Germinal center (tissue), 1 donor: Measurements from ENCODE around the gene F13A1.
"Not testable (repeated sequence)": the region's sequence is repeated elsewhere in the genome, so short reads cannot be mapped to it uniquely, and the experiment has no call there.

Source experiments
- DNase-seq: peaks from one replicate; pipeline ENCODE4 v3.0.0; 2012; ENCODE audit warnings: mixed read lengths, low spot score

The F13A1 gene

GRCh38 chr6:6317825-6318733, 2.4 kb downstream of the F13A1 start:
- DNase-seq, result no peak

DNA sequence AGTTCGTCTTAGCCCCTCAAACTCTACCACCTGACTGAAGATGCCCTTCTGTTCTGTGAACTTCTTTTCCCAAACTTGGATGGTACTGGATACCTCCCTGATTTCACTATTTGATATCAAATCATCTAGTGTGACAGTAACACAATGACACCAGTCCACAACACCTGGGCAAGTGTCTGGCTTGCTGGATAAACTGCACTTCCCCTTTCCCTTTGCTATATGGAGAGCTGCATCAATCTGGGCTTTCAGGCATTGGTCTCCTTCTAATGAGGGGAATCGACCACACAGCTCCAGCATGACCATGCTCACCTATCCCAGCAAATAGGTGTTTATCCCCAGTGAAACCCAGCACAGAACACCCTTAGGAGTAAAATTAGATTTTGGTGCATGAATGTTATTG, 3.1 kb downstream of the F13A1 start:
- no peak for DNase-seq

DNA sequence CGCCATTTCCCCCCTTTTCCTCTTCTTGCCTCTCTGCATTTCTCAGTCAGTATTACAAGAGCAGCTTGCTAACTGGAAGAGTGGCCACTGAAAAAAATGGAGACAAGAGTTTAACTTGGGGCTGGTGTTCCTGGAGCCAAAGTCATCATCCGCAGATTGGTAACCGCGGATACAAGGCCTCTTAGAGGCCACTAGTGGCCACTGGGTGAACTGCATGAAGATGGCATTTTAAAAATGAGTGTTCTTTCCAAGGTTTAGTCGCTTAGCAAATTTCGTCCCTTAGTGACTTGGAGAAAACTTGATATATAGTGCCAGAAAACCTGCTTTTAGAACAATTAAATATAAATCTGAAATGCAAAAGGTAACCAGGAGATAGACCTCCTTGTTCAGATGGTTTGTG, 4.8 kb downstream of the F13A1 start:
- DNase-seq, result peak; percentile 36

GRCh38 chr6:6314596-6314995, 5.9 kb downstream of the F13A1 start:
- DNase-seq, result no peak

DNA sequence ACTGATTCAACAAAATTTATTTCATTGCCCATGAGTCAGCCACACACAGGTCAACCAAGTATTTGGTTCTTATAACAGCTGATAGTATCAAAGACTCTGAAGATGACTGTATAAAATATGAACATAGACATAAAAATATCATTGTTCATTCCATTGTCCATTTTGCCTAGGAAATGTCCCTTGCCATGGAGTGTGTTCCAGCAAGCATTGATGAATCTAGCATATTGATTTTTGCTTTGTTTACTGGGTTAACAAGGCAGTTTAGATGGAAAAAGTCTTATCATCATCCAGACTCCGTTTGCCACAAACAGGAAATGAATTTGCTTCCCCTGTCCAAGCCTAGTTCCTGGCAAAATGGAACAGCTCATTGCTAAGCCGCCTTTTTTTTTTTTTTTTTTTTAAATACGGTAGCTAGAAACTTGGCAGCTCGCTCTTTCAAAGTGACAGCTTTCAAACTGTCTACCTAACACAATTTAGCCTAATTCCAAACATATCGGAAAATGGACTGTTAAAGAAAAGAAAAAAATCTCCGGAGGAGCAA, 7.5 kb downstream of the F13A1 start:
- DNase-seq, result no peak

DNA sequence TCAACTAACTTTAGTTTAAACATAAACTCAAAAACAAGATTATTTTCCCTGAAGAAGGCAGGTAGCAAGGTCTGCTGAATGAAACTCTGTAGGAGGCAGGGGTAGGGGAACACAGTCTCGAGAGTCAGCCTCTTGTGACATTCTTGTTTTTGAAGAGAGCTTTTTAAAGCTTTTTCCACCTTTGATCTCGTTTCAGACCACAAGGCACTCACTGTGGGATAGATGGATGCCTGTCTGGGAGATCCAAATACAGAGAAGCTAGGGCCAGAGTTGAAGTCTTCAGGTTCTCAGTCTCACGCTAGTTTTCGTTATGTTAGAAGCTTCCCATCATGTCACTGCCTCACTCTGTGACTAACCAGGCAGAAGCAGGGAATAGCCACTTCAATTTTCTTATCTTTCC, 14.9 kb downstream of the F13A1 start:
- no peak for DNase-seq

- DNase-seq, result not testable (repeated sequence)
These were observed 20.1 kb downstream of the F13A1 start for GRCh38 chr6:6300383-6300782.

- DNase-seq, result no peak
These were observed 27.1 kb downstream of the F13A1 start for GRCh38 chr6:6293317-6293716.

- no peak for DNase-seq
These were observed 33.0 kb downstream of the F13A1 start for GRCh38 chr6:6287415-6287814.

DNA sequence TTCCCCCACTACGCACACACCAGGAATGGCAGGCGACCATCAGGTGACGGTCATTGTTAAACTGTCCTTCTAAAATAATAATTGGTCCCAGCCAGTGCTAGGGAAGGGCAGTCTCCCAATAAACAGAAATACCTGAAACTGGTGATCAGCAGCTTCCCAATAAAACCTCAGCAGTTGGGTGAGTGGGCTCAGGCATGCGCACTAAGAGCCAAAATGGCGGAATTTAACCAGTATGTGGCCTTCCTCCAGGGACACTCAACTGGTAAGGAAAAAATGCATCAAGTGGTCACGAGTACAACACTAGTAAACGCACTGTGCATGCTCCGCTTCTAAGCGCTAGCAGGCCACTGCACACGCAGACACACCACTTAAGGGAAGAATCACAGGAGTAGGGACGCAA, 34.8 kb downstream of the F13A1 start:
- no peak for DNase-seq

- peak; percentile 35 for DNase-seq
These were observed 36.1 kb downstream of the F13A1 start for GRCh38 chr6:6284221-6284966.

DNA sequence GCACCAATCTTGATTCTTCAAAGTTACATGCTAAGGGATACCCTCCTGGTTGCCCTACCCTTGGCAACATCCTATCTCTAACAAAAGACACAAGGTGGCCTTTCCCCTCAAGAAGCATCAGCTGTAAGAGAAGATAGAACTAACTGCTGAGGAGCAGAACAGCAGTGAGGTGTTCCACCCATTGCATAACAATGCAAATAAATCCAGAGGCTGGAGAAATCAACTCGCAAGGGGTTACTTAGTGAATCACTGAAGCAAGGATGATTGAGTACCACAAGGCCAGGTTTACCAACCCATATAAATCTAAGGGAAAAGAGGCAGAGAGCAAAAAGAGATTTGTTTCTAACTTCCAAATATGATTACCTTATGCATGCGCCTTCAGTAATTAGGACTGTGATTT, 36.7 kb downstream of the F13A1 start:
- peak; percentile 22 for DNase-seq

- DNase-seq, result no peak
These were observed 37.7 kb downstream of the F13A1 start for GRCh38 chr6:6282716-6283115.

- DNase-seq, result no peak
These were observed 43.0 kb downstream of the F13A1 start for GRCh38 chr6:6277413-6277812.

DNA sequence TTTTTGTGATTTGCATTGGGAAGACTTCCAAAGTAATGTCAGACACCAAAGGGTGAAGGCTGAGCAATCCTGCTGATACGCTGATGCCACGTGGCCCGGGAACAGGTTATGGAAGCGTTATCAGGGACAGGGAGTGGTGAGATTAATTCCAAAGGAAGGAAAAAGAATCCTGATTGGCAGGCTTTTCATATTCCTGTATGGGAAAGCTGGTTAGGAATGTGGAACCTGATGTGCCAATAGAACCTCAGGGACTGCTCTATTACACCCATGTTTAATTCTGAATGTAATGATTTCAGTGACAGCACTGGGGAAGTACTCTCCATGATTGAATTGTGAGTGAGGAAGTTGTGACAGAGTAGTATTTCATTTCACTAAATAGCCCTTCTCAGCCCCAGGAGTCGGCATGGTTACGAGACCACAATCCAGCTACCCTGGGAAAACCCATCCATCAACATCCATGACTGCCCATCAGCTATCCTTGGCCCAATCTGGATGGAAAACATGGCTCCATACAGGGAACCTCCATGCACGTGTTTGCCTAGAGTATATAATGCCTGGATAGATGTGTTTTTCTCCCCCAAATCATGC, 49.4 kb downstream of the F13A1 start:
- DNase-seq, result no peak

GRCh38 chr6:6260196-6260722, 60.2 kb downstream of the F13A1 start:
- DNase-seq, result no peak

- no peak for DNase-seq
These were observed 63.6 kb downstream of the F13A1 start for GRCh38 chr6:6256886-6257285.

GRCh38 chr6:6256259-6256658, 64.2 kb downstream of the F13A1 start:
- no peak for DNase-seq

- DNase-seq, result no peak
These were observed 68.7 kb downstream of the F13A1 start for GRCh38 chr6:6251555-6252280.

DNA sequence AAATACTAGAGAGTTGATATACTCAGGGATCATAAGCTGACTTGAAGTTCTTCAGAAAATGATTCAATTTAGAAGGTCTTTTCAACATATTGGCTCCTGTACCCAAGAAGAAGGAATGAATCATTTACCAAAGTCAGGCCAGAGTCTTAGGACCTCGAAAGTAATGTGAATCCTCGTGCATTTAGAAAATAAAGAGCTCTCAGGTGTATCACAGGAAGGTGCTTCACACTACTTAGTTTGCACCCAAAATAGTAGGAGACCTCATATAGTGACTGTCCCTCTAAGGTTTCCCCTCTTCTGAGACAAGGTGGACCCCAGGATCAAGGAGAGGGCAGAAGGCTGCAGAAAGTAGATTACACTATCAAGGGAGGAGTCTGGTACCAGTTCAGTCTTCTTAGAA, 71.8 kb downstream of the F13A1 start:
- no peak for DNase-seq

- DNase-seq, result no peak
These were observed 73.9 kb downstream of the F13A1 start for GRCh38 chr6:6246544-6246943.

DNA sequence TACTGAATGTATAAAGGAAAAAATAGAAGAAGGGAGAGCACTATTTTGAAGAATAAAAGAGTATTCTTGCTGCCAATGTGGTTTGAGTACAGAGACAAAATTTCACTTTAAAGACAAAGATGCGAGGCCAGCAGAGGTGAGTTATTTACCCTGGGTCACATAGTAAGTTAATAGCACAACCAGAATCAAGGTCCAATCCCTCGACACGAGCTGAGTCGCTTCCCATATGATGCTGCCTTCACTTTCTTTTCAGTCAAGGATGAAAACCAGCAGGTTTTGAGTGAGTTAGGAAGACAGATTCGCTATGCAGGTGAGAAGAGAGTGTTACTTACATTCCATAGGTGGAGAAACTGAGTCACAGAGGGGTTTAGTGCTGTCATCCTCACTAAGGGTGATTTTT, 75.8 kb downstream of the F13A1 start:
- no peak for DNase-seq
